GM18505 (cell line): ENCODE results near the gene RASD1.
A peak's percentile ranks its signal among the peaks of the same experiment; 100 is the strongest.

Experiments
- ATAC-seq: cut with Tn5 transposase; IDR thresholded peaks from one replicate; pipeline ENCODE4 v1.9.1; 2021; ENCODE audit not compliant: unreplicated experiment
- POLR2A ChIP-seq: IDR thresholded peaks from 4 replicates; pipeline ENCODE4 v1.6.1; 2011; ENCODE audit warnings: borderline replicate concordance; ENCODE audit not compliant: insufficient read depth, insufficient read length; ENCODE audit errors: extremely low read depth

The RASD1 gene

GRCh38 chr17:17502741-17503565, 6.8 kb upstream of the RASD1 start:
- no peak for ATAC-seq
- TF ChIP-seq POLR2A: no peak

- ATAC-seq: no peak
- no peak for TF ChIP-seq POLR2A
Observed at GRCh38 chr17:17500999-17501605, 4.9 kb upstream of the RASD1 start.

- no peak for TF ChIP-seq POLR2A
- no peak for ATAC-seq
Observed at GRCh38 chr17:17499402-17500145, 3.4 kb upstream of the RASD1 start.

GRCh38 chr17:17498606-17499301, 2.6 kb upstream of the RASD1 start:
- ATAC-seq: no peak
- TF ChIP-seq POLR2A: no peak

GRCh38 chr17:17497845-17498520, 1.8 kb upstream of the RASD1 start:
- no peak for TF ChIP-seq POLR2A
- no peak for ATAC-seq

GRCh38 chr17:17497065-17497844, 1.1 kb upstream of the RASD1 start:
- ATAC-seq: no peak
- TF ChIP-seq POLR2A: no peak

GRCh38 chr17:17495536-17496188, 533 bp downstream of the RASD1 start:
- ATAC-seq: peak; percentile 9

GRCh38 chr17:17494870-17495535, 1.2 kb downstream of the RASD1 start:
- TF ChIP-seq POLR2A: no peak
- ATAC-seq: no peak

More at GRCh38 chr17:17495536-17496188, 533 bp downstream of the RASD1 start:
- no peak for TF ChIP-seq POLR2A

- TF ChIP-seq POLR2A: no peak
- ATAC-seq: no peak
Observed at GRCh38 chr17:17494499-17494869, 1.7 kb downstream of the RASD1 start.

- no peak for TF ChIP-seq POLR2A
Observed at GRCh38 chr17:17493986-17494466, 2.2 kb downstream of the RASD1 start.

More at GRCh38 chr17:17493986-17494466, 2.2 kb downstream of the RASD1 start:
- no peak for ATAC-seq
